WTC11 (cell line): Measurements from ENCODE around the gene MAPT.

Source experiments
- ATF1 ChIP-seq: sonication (generic); formaldehyde crosslinking; IDR thresholded peaks from 2 replicates; pipeline ENCODE4 v1.8.1; 2023; ENCODE audit warnings: mild to moderate bottlenecking, moderate library complexity, missing genetic modification reagents
- CREB1 ChIP-seq: sonication (generic); formaldehyde crosslinking; IDR thresholded peaks from 2 replicates; pipeline ENCODE4 v1.8.0; 2023; ENCODE audit warnings: mild to moderate bottlenecking, missing genetic modification reagents
- EMX1 ChIP-seq: fragments of 250-450 bp; sonication (Bioruptor Pico); IDR thresholded peaks from 2 replicates; pipeline ENCODE4 v1.8.0; 2021; ENCODE audit warnings: mild to moderate bottlenecking
- MXD4 ChIP-seq: fragments of 250-450 bp; sonication (Bioruptor Pico); IDR thresholded peaks from 2 replicates; pipeline ENCODE4 v1.8.0; 2021; ENCODE audit warnings: mild to moderate bottlenecking, moderate library complexity, borderline replicate concordance
- NR2C2 ChIP-seq: sonication (generic); formaldehyde crosslinking; IDR thresholded peaks from 2 replicates; pipeline ENCODE4 v1.8.0; 2022; ENCODE audit warnings: mild to moderate bottlenecking, missing genetic modification reagents
- SOX15 ChIP-seq: fragments of 250-450 bp; sonication (Bioruptor Pico); IDR thresholded peaks from 2 replicates; pipeline ENCODE4 v1.9.0; 2021; ENCODE audit warnings: mild to moderate bottlenecking
- ZNF232 ChIP-seq: sonication (generic); formaldehyde crosslinking; IDR thresholded peaks from 2 replicates; pipeline ENCODE4 v1.8.0; 2022; ENCODE audit warnings: mild to moderate bottlenecking, missing genetic modification reagents
- TF ChIP-seq, protein P1 (sequence below): fragments of 250-450 bp; sonication (Bioruptor Pico); IDR thresholded peaks from 2 replicates; pipeline ENCODE4 v2.1.2; 2022; ENCODE audit warnings: mild to moderate bottlenecking, moderate library complexity
- TF ChIP-seq, protein P2 (sequence below): sonication (generic); formaldehyde crosslinking; IDR thresholded peaks from 2 replicates; pipeline ENCODE4 v1.8.0; 2023; ENCODE audit warnings: missing genetic modification reagents
- TF ChIP-seq, protein P3 (sequence below): fragments of 200-600 bp; IDR thresholded peaks from 2 replicates; pipeline ENCODE4 v1.8.0; 2022; ENCODE audit warnings: antibody characterized with exemption
- TF ChIP-seq, protein P4 (sequence below): sonication (generic); formaldehyde crosslinking; IDR thresholded peaks from 2 replicates; pipeline ENCODE4 v1.8.0; 2022; ENCODE audit warnings: missing genetic modification reagents

DNA sequence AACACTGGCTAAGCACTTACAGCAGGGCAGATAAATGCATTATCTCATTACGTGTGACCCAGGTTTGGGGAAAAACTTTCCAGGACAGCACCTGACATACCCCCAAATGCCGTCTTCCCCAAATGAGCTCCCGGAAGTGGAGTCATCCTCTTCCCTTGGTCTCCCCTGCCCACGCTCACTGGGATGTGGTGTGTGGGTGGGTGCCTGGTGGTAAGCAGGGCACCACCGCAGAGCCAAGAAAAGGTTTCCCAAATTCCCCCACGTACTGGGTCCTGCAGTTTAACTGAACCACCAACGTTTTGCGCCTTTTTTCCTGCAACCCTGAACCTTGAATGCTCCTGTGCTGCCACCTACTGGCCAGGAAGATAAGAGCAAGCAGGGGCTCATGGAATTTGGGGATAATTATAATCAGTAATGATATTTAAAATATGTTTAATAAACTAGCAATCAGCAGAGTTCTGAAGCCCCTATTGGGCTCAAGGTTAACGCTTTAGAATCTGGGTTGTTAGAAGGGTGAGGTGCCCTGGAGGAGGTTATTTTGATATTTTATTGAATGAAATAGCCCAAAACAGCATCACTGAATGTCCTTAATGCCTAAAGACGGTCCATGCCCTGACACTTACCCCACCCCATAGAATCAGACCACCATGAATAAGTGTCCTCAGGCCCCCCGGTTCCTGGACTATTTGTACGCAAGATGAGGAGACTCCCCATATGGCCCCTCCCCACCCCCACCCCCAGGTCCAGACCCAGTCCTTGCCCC, 41.6 kb upstream of the MAPT start:
- no peak for TF ChIP-seq CREB1
- TF ChIP-seq, protein P1, sequence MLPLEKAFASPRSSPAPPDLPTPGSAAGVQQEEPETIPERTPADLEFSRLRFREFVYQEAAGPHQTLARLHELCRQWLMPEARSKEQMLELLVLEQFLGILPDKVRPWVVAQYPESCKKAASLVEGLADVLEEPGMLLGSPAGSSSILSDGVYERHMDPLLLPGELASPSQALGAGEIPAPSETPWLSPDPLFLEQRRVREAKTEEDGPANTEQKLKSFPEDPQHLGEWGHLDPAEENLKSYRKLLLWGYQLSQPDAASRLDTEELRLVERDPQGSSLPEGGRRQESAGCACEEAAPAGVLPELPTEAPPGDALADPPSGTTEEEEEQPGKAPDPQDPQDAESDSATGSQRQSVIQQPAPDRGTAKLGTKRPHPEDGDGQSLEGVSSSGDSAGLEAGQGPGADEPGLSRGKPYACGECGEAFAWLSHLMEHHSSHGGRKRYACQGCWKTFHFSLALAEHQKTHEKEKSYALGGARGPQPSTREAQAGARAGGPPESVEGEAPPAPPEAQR: no peak
- TF ChIP-seq, protein P2, sequence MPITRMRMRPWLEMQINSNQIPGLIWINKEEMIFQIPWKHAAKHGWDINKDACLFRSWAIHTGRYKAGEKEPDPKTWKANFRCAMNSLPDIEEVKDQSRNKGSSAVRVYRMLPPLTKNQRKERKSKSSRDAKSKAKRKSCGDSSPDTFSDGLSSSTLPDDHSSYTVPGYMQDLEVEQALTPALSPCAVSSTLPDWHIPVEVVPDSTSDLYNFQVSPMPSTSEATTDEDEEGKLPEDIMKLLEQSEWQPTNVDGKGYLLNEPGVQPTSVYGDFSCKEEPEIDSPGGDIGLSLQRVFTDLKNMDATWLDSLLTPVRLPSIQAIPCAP (CRISPR knock-in tag): no peak
- no peak for TF ChIP-seq ATF1
- TF ChIP-seq, protein P3, sequence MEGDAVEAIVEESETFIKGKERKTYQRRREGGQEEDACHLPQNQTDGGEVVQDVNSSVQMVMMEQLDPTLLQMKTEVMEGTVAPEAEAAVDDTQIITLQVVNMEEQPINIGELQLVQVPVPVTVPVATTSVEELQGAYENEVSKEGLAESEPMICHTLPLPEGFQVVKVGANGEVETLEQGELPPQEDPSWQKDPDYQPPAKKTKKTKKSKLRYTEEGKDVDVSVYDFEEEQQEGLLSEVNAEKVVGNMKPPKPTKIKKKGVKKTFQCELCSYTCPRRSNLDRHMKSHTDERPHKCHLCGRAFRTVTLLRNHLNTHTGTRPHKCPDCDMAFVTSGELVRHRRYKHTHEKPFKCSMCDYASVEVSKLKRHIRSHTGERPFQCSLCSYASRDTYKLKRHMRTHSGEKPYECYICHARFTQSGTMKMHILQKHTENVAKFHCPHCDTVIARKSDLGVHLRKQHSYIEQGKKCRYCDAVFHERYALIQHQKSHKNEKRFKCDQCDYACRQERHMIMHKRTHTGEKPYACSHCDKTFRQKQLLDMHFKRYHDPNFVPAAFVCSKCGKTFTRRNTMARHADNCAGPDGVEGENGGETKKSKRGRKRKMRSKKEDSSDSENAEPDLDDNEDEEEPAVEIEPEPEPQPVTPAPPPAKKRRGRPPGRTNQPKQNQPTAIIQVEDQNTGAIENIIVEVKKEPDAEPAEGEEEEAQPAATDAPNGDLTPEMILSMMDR: peak; percentile 89
- no peak for TF ChIP-seq EMX1 (CRISPR knock-in tag)
- TF ChIP-seq SOX15 (CRISPR knock-in tag): no peak
- TF ChIP-seq, protein P4, sequence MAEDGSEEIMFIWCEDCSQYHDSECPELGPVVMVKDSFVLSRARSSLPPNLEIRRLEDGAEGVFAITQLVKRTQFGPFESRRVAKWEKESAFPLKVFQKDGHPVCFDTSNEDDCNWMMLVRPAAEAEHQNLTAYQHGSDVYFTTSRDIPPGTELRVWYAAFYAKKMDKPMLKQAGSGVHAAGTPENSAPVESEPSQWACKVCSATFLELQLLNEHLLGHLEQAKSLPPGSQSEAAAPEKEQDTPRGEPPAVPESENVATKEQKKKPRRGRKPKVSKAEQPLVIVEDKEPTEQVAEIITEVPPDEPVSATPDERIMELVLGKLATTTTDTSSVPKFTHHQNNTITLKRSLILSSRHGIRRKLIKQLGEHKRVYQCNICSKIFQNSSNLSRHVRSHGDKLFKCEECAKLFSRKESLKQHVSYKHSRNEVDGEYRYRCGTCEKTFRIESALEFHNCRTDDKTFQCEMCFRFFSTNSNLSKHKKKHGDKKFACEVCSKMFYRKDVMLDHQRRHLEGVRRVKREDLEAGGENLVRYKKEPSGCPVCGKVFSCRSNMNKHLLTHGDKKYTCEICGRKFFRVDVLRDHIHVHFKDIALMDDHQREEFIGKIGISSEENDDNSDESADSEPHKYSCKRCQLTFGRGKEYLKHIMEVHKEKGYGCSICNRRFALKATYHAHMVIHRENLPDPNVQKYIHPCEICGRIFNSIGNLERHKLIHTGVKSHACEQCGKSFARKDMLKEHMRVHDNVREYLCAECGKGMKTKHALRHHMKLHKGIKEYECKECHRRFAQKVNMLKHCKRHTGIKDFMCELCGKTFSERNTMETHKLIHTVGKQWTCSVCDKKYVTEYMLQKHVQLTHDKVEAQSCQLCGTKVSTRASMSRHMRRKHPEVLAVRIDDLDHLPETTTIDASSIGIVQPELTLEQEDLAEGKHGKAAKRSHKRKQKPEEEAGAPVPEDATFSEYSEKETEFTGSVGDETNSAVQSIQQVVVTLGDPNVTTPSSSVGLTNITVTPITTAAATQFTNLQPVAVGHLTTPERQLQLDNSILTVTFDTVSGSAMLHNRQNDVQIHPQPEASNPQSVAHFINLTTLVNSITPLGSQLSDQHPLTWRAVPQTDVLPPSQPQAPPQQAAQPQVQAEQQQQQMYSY (CRISPR knock-in tag): no peak
- TF ChIP-seq MXD4 (CRISPR knock-in tag): no peak
- no peak for TF ChIP-seq ZNF232 (CRISPR knock-in tag)
- TF ChIP-seq NR2C2 (CRISPR knock-in tag): no peak
